Left colon (tissue), 2 donors: ENCODE results near the gene RUNDC3A. TPM values are rescaled to one million over a fixed set of nuclear protein-coding genes. Genes with fewer than 3 reads are reported as not detected.
A peak's percentile ranks its signal among the peaks of the same experiment; 100 is the strongest.
"Not testable (repeated sequence)": the region's sequence is repeated elsewhere in the genome, so short reads cannot be mapped to it uniquely, and the experiment has no call there.

Source experiments
- ATAC-seq: fragments of 200-7000 bp; cut with Tn5 transposase; one replicate; pipeline ENCODE4 v1.9.1; 2020; ENCODE audit warnings: mild to moderate bottlenecking, moderate library complexity
- DNase-seq, 2 donors: peaks; one replicate each; pipeline ENCODE4 v3.0.0-alpha.2; 2020
- intact Hi-C, 2 donors: fragments of 100-400 bp; cut with DNase I in 1 of 2; cut with micrococcal nuclease in 1 of 2; formaldehyde crosslinking; loops; one replicate each; pipeline versions ENCODE4 v1.11.2 to v1.14.0; 2022; cut with DNase I, micrococcal nuclease
- total RNA-seq, 2 donors: library from RNA; stranded (reverse); fragmentation: NEBNext Ultra II Directional; extraction: Animal tissue kit (Norgen Biotek cat#: 25700); gene quantifications; one replicate each; pipeline ENCODE4 v1.2.1, GENCODE V29; 2021
- donor health status: DM: no; HTN: no; CAD: no.
- donor health status: DM: yes; HTN: yes; CAD: no.

The RUNDC3A gene
- total RNA-seq, 2 donors from 2014 or later: 0.46 to 1.5 TPM

DNA sequence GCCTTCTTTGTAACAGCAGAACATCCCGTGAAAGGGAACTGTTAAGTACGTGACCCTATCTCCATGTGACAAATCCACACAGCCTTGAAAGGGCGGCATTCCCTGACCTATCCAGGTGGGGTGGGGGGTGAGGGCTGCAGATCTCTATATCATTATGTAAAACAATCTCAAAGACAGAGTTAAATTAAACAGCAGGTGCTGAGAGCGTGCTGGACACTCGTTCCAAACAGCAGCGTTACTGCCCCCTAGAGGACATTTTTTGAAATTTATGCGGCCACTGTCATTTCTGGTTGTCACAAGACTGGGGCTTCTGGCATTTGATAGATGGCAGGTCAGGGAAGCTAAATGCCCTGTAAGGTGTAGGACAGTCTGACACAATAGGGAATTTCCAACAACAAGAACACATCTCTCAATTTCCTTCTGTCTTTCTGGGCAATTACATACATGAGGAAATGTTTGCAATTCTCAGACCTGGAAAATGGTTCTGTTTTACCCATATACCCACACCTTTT is 22.9 kb downstream of the RUNDC3A start:
- DNase-seq (peak; percentile 63 to 75), ATAC-seq (peak; percentile 38)
- intact Hi-C loops: loop anchor here in 1 of 2 donors (5.0 kb wide), 1 partner anchor 119 kb away; no protein-coding TSS in a partner anchor

- intact Hi-C loops: loop anchor here in 1 of 2 donors (5.0 kb wide), 1 partner anchor 121 kb away; no protein-coding TSS in a partner anchor
- peak in 1 of 2 donors; percentile 50 for DNase-seq
- peak; percentile 92 for ATAC-seq
Observed at GRCh38 chr17:44333371-44333770, 25.0 kb downstream of the RUNDC3A start.

DNA sequence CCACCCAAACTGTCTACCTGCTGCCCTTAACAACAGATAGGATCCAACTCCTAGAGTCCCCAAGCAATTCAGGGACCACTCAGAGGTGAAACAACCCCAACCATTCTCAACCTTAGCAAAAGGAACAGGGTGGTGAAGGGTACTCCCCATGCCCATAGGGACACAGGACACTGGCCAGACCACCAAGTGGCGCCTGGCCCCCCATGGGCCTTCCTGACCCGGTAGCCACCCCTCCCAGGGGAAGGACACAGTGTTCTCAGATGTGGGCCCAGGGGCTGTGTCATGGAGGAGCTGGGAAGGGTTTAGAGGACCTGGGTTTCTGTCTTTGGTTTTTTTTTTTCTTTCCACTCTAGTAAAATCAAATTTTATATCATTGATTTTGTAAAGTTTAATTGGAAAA is 25.9 kb downstream of the RUNDC3A start:
- ATAC-seq (no peak), DNase-seq (no peak)
- intact Hi-C loops: loop anchor here in 1 of 2 donors (5.0 kb wide), 1 partner anchor 122 kb away; no protein-coding TSS in a partner anchor

DNA sequence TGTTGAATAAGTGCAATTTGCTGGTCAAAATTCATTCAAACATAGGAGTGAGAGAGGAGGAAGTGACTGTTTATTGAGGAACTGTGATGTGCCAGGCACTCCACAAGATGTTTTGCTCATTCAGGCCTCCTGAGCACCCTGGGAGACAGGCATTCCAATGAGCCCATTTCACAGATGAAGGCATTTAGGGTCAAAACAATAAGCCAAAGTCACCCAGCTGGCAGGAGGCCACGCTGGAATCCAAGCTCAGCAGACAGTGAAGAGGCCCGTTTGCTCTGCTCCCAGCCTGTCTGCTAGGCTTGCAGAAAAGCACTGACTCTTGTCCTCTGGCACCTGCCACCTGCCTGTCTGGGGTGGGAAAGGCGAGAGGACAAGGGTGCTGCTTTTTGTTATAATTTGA is 26.3 kb downstream of the RUNDC3A start:
- ATAC-seq (no peak), DNase-seq (no peak)
- intact Hi-C loops: loop anchor here in 1 of 2 donors (5.0 kb wide), 1 partner anchor 122 kb away; no protein-coding TSS in a partner anchor

- no peak for DNase-seq
- ATAC-seq: no peak
- intact Hi-C loops: no loop called here
Observed at GRCh38 chr17:44335564-44335963, 27.2 kb downstream of the RUNDC3A start.

GRCh38 chr17:44335968-44336367 is 27.6 kb downstream of the RUNDC3A start:
- intact Hi-C loops: no loop called here
- no peak for DNase-seq
- no peak for ATAC-seq

DNA sequence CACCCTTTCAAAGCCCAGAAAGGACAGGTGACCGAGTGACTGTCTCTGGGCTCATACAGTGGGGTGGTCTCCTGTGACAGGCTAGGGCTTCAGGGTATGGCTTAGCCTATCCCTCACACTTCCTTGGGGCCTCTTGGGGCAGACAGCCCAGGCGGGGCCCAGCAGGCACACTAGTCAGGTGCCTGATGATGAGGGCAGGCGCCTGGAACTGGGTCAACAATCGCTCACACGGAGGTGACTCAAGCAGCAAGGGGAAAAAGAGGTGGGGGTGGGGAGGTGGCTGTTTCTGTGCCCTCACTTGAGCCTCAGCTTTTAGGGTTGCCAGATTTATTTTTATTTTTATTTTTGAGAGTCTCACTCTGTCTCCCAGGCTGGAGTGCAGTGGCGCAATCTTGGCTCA is 30.3 kb downstream of the RUNDC3A start:
- ATAC-seq: no peak
- no peak for DNase-seq
- intact Hi-C loops: no loop called here

DNA sequence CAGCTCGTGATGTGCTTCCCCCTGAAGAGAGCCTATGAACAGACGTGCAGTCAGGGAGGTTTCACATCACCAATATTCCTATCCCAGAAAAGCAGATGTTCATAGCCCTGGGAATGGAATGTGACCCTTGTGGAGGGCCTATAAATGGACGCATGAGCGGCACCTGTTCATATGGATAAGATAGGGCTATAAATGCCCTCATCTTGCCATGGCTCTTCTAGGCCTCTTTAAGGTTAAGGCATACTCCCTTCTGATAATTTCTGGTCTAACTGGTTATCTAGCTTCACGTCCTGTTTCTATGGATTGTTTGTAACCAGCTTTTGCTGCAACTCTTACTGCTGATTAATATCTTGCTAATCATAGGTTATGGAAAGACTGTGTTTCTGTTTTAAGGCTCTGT is 32.2 kb downstream of the RUNDC3A start:
- ATAC-seq, intact Hi-C loops, DNase-seq: not testable (repeated sequence)

DNA sequence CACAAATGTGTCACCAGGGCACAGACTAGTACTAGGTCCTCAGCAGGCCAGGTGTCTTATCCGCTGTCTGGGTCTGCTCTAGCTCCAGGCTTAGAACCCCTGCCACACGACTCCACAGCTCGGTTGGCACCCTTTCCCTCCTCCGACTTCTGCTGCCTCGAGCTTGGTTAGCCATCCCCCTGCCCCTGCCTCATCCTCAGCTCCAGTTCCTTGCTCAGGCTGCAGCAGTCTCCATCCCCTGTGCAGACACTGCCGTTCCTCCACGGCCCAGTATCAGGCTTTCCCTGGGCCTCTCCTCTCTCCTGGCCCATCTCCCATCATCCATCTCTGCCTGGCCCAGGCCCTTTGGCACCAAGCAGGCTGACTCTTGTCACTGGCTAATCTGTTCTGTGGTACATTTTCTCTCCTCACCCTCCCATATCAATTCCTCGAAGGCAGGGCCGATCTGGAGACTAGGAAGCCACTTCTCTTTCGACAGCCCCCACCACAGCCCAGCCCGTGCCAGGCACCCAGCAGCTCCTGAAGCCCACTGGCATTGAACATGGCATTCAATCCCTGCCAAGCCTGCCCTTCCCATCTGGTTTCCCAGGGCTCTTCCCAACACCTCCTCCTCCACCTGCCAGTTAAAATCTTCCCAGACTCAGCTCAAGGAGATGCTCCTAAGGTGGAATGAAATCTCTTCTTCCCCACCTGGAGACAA is 35.3 kb downstream of the RUNDC3A start:
- ATAC-seq (no peak), DNase-seq (no peak)
- intact Hi-C loops: no loop called here

GRCh38 chr17:44344939-44345453 is 36.6 kb downstream of the RUNDC3A start, which contains the start of gene GRN:
Gene GRN, plus strand, starts transcription at chr17:44345302. Its CDS starts 3,863 bp downstream, at chr17:44349165.
- DNase-seq (peak; percentile 91 to 96), ATAC-seq (peak; percentile 95)
- intact Hi-C loops: no loop called here

- ATAC-seq: peak; percentile 80
- DNase-seq: peak; percentile 63 to 71
- intact Hi-C loops: no loop called here
Observed at GRCh38 chr17:44345454-44346026, 37.1 kb downstream of the RUNDC3A start.

- no peak for ATAC-seq
- intact Hi-C loops: no loop called here
Observed at GRCh38 chr17:44346064-44346844, 37.9 kb downstream of the RUNDC3A start.

DNA sequence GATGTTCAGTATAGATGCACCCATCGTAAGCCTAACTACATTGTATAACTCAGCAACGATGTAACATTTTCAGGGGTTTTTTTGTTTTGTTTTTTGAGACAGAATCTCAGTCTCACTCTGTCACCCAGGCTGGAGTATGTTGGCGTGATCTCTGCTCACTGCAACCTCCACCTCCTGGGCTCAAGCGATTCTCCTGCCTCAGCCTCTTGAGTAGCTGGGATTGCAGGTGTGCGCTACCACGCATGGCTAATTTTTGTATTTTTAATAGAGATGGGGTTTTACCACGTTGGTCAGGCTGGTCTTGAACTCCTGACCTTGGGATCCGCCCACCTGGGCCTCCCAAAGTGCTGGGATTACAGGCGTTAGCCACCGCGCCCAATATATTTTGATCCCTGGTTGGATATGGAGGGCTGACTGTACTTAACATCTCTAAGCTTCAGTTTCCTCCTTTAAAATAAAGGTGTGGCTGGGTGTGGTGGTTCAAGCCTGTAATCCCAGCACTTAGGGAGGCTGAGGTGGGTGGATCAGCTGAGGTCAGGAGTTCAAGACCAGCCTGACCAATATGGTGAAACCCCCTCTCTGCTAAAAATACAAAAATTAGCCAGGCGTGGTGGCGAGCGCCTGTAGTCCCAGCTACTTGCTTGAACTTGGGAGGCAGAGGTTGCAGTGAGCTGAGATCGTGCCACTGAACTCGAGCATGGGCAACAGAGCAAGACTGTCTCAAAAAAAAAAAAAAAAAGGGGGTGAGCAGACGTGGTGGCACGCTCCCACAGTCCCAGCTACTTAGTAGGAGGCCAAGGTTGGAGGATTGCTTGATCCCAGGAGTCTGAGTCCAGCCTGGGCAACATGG is 39.0 kb downstream of the RUNDC3A start:
- intact Hi-C loops, DNase-seq, ATAC-seq: not testable (repeated sequence)

More at GRCh38 chr17:44346064-44346844, 37.9 kb downstream of the RUNDC3A start:
- no peak for DNase-seq

DNA sequence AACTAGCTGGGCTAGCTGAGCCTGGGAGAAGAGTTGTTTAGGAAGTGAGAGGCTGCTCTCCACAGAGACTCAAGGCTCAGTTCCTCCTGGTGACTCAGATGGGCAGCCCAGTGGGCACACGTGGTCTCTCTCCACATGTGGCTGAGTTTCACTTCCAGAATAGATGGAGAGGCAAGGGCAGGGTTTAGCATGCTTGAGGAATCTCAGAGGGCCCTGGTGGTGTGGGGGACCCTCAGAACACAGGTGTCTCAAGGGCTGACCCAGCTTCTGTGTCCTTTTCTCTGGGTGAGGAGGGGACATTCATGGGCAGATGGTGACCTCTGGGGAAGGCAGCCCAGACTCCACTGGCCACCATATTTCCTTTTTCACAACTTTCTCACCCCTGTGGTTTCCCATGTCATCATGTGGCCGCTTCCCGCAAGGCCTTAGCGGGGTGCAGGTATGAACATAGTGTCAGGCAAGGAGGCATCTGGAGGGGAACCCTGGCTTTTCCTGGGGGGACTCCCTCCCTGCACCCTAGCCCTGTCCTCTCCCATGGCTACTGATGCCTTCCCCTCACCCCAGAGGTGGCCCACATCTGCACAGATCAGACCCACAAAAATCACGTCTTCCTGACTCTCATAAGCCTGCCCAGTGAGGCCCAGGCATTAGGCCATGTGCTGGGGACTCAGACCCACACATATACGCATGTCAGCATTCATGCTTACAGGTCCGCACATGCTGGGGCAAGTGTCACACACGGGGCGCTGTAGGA is 40.0 kb downstream of the RUNDC3A start:
- intact Hi-C loops: no loop called here
- ATAC-seq: no peak
- peak in 1 of 2 donors; percentile 43 for DNase-seq

- ATAC-seq: no peak
- intact Hi-C loops: no loop called here
- DNase-seq: no peak
Observed at GRCh38 chr17:44348988-44349364, 40.6 kb downstream of the RUNDC3A start.

DNA sequence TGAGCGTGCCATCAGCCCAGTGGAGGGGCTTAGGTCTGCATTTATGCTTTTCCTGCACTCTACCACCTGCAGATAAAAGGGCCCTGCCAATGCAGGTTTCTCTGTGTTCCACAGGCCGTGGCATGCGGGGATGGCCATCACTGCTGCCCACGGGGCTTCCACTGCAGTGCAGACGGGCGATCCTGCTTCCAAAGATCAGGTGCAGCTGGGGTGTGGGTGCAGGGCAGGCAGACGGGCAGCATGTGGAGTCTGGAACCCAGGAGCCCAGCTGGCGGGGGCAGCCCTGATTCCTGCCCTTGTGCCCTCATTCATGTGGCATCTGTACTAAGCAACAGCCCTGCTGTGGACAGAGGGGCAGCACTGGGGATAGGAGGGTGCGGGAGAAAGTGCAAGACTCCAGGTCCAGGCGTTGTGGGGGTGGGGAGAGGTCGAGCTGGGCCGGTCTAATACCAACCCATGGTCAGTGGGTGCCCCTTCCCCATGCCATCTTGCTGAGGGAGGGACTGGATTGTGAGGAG is 41.2 kb downstream of the RUNDC3A start:
- intact Hi-C loops: no loop called here
- no peak for DNase-seq
- ATAC-seq: no peak

- DNase-seq: peak in 1 of 2 donors; percentile 77
- intact Hi-C loops: no loop called here
- peak; percentile 67 for ATAC-seq
Observed at GRCh38 chr17:44350733-44351226, 42.4 kb downstream of the RUNDC3A start.
